Measurements from ENCODE around the gene IMPA2. TPM values are rescaled to one million over a fixed set of nuclear protein-coding genes. Genes with fewer than 3 reads are reported as not detected.

Gene IMPA2
- total RNA-seq, 1 donor from 2014 or later = 53.4 TPM

- no peak overlapping the region for H3K27ac Mint-ChIP-seq
- H3K9me3 Mint-ChIP-seq (ENCODE audit: low read depth) = no peaks in the 10 kb centered on the region
- H3K27me3 Mint-ChIP-seq = no peaks in the 10 kb centered on the region
- peaks cover 33% of the 10 kb centered on the region for H3K4me1 Mint-ChIP-seq (ENCODE audit: low read depth)
- TF ChIP-seq CTCF (IDR thresholded peaks at IDR 0.05; ENCODE audit: unreplicated experiment) = no peak
- DNase-seq (ENCODE audit: low spot score, unreplicated experiment) = no peak
- H3K36me3 Mint-ChIP-seq (ENCODE audit: insufficient read depth) = peaks cover 2% of the 10 kb centered on the region
- H3K4me3 Mint-ChIP-seq (ENCODE audit: low read depth) = no peak overlapping the region
Observed at GRCh38 chr18:11985586-11985985, 4.3 kb downstream of the IMPA2 start.

- Mint-ChIP-seq H3K4me1 (ENCODE audit: low read depth) (peaks cover 37% of the 10 kb centered on the region), H3K36me3 (ENCODE audit: insufficient read depth) (peaks cover 2% of the 10 kb centered on the region)
Observed at GRCh38 chr18:11986061-11986460, 4.8 kb downstream of the IMPA2 start.

GRCh38 chr18:11987527-11987926, 6.2 kb downstream of the IMPA2 start:
- Mint-ChIP-seq H3K36me3 (ENCODE audit: insufficient read depth) (peaks cover 2% of the 10 kb centered on the region), H3K27ac (no peak overlapping the region), H3K4me3 (ENCODE audit: low read depth) (no peak overlapping the region), H3K4me1 (ENCODE audit: low read depth) (peaks cover 41% of the 10 kb centered on the region), H3K9me3 (ENCODE audit: low read depth) (no peaks in the 10 kb centered on the region), H3K27me3 (no peaks in the 10 kb centered on the region)
- no peak for TF ChIP-seq CTCF (IDR thresholded peaks at IDR 0.05; ENCODE audit: unreplicated experiment)
- no peak for DNase-seq (ENCODE audit: low spot score, unreplicated experiment)

More at GRCh38 chr18:11986061-11986460, 4.8 kb downstream of the IMPA2 start:
- no peak overlapping the region for H3K4me3 Mint-ChIP-seq (ENCODE audit: low read depth)
- no peak for DNase-seq (ENCODE audit: low spot score, unreplicated experiment)
- H3K27ac Mint-ChIP-seq = no peak overlapping the region
- TF ChIP-seq CTCF (IDR thresholded peaks at IDR 0.05; ENCODE audit: unreplicated experiment) = no peak
- no peaks in the 10 kb centered on the region for H3K27me3 Mint-ChIP-seq
- no peaks in the 10 kb centered on the region for H3K9me3 Mint-ChIP-seq (ENCODE audit: low read depth)

- Mint-ChIP-seq H3K4me3 (ENCODE audit: low read depth) (no peak overlapping the region), H3K27ac (peak overlapping the region; percentile 65), H3K36me3 (ENCODE audit: insufficient read depth) (peaks cover 2% of the 10 kb centered on the region), H3K4me1 (ENCODE audit: low read depth) (peaks cover 38% of the 10 kb centered on the region), H3K27me3 (no peaks in the 10 kb centered on the region), H3K9me3 (ENCODE audit: low read depth) (no peaks in the 10 kb centered on the region)
- TF ChIP-seq CTCF (IDR thresholded peaks at IDR 0.05; ENCODE audit: unreplicated experiment) = no peak
- no peak for DNase-seq (ENCODE audit: low spot score, unreplicated experiment)
Observed at GRCh38 chr18:11989174-11989573, 7.9 kb downstream of the IMPA2 start.

- Mint-ChIP-seq H3K27ac (no peak overlapping the region), H3K9me3 (ENCODE audit: low read depth) (no peaks in the 10 kb centered on the region), H3K4me3 (ENCODE audit: low read depth) (no peak overlapping the region), H3K4me1 (ENCODE audit: low read depth) (peaks cover 46% of the 10 kb centered on the region), H3K36me3 (ENCODE audit: insufficient read depth) (peaks cover 2% of the 10 kb centered on the region), H3K27me3 (no peaks in the 10 kb centered on the region)
- DNase-seq (ENCODE audit: low spot score, unreplicated experiment) = no peak
- no peak for TF ChIP-seq CTCF (IDR thresholded peaks at IDR 0.05; ENCODE audit: unreplicated experiment)
Observed at GRCh38 chr18:11989966-11990380, 8.7 kb downstream of the IMPA2 start.
